ENCODE data around the gene ABCA13.

Gene ABCA13

DNA sequence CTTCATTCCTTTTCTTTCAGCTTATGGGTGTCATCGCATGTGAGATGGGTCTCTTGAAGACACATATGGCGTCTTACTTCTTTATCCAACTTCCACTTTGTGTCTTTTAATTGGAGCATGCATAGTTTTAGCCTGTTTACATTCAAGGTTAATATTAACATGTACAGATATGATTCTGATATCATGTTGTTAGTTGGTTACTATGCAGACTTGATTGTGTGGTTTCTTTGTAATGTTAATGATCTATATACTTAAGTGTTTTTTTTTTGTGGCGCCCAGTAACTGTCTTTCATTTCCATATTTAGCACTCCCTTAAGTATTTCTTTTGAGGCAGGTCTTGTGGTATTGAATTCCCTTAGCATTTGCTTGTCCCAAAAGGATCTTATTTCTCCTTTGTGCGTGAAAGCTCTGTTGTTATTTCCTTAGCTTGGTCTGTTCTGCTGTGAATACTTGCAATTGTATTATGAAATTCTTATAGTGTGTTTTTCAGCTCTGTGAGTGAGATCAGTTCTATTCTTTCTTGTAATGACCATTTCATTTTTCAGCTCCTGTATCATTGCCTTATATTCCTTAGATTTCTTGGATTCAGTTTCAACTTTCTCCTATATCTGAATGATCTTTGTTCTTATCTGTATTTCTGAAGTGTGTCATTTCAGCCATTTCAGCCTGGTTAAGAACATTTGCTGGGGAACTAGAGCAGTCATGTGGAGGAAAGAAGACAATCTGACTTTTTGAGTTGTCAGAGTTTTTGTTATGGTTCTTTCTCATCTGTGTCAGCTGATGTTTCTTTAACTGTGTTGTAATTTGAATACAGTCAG lies 88.4 kb downstream of the ABCA13 start:
- Histone ChIP-seq H3K9ac (ENCODE audit: low read length) (no peak overlapping the region), H3K27ac (ENCODE audit: low read depth, low read length) (no peak overlapping the region), H3K4me1 (ENCODE audit: control insufficient read depth, insufficient read depth, low read length) (no peaks in the 10 kb centered on the region)

DNA sequence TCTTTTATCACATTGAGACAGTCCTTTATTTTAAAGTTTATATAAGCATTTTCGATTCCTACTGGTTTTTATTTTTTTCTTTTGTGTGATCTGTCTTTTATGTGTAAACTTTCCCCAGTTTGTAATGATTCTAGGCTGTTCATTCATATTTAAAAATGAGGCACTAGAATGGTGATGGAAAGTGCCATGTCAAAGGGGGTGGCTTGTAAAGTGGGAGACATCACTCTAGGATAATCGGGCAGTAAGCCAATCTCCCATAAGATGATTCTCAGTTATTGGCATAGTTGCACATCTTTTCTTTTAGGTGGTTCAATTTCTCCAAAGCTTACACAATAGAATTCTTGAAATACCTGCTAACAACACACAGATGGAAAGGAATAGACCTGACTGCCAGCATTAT lies 90.4 kb downstream of the ABCA13 start:
- H3K36me3 ChIP-seq (ENCODE audit: control insufficient read depth, insufficient read depth, low read length), result no peaks in the 10 kb centered on the region
- H3K4me1 ChIP-seq (ENCODE audit: control insufficient read depth, insufficient read depth, low read length), result no peaks in the 10 kb centered on the region
- no peak overlapping the region for H3K27ac ChIP-seq (ENCODE audit: low read depth, low read length)
- H3K4me3 ChIP-seq (ENCODE audit: low read length), result no peak overlapping the region
- no peaks in the 10 kb centered on the region for H3K27me3 ChIP-seq (ENCODE audit: control insufficient read depth, insufficient read depth, low read length)
- H3K9ac ChIP-seq (ENCODE audit: low read length), result no peak overlapping the region

More for the DNA sequence above, 88.4 kb downstream of the ABCA13 start:
- no peaks in the 10 kb centered on the region for H3K36me3 ChIP-seq (ENCODE audit: control insufficient read depth, insufficient read depth, low read length)
- no peaks in the 10 kb centered on the region for H3K27me3 ChIP-seq (ENCODE audit: control insufficient read depth, insufficient read depth, low read length)
- H3K4me3 ChIP-seq (ENCODE audit: low read length), result no peak overlapping the region

DNA sequence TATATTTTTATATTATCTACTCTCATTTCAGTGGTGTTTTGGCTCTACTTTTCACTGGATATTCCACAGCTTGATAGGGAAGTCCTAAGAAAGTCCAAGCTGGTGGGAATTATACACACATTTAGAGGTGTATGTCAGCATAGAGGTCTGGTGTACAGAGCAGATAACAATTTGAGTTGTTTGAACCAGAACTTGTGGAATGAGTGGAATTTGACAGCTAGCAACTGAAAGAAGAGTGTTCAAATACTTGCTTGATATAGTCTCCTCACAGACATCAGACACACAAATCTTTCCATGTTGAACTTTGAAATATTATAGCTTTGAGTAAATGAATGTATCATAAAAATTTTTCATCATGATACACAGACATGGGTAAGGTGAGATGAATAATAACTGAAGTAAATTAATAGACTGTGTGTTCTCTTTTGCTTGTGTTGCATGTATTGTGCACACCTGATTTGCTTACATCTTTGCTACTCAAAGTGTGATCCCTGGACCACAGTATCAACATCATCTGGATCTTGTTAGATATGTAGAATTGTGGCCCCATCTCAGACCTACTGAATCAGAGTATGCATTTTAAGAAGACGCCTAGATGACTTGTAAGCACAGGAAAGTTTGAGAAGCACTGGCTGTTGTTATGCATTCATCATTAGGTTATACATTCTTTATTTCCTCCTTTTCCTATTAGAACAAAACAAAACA lies 91.5 kb downstream of the ABCA13 start:
- H3K36me3 ChIP-seq (ENCODE audit: control insufficient read depth, insufficient read depth, low read length), result no peaks in the 10 kb centered on the region
- no peak overlapping the region for H3K4me3 ChIP-seq (ENCODE audit: low read length)
- H3K9ac ChIP-seq (ENCODE audit: low read length), result no peak overlapping the region
- H3K27me3 ChIP-seq (ENCODE audit: control insufficient read depth, insufficient read depth, low read length), result no peaks in the 10 kb centered on the region
- H3K4me1 ChIP-seq (ENCODE audit: control insufficient read depth, insufficient read depth, low read length), result no peaks in the 10 kb centered on the region
- no peak overlapping the region for H3K27ac ChIP-seq (ENCODE audit: low read depth, low read length)

DNA sequence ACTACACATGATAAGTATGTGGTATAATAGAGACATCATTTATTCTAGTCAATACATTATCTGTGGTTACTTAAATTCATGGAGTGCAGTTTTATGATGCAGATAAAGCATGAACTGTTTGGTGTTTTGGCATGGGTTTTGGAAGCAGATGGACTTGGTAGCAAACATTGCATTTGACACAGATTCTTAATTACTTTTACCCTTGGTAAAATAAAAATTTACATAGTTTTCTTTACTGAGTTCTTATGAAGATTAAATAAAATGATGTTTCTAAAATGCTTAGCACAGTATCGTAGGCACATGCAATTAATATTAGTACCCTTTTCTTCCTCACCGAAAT lies 92.0 kb downstream of the ABCA13 start:
- Histone ChIP-seq H3K27me3 (ENCODE audit: control insufficient read depth, insufficient read depth, low read length) (no peaks in the 10 kb centered on the region), H3K4me3 (ENCODE audit: low read length) (no peak overlapping the region), H3K27ac (ENCODE audit: low read depth, low read length) (no peak overlapping the region), H3K9ac (ENCODE audit: low read length) (no peak overlapping the region), H3K36me3 (ENCODE audit: control insufficient read depth, insufficient read depth, low read length) (no peaks in the 10 kb centered on the region), H3K4me1 (ENCODE audit: control insufficient read depth, insufficient read depth, low read length) (no peaks in the 10 kb centered on the region)

DNA sequence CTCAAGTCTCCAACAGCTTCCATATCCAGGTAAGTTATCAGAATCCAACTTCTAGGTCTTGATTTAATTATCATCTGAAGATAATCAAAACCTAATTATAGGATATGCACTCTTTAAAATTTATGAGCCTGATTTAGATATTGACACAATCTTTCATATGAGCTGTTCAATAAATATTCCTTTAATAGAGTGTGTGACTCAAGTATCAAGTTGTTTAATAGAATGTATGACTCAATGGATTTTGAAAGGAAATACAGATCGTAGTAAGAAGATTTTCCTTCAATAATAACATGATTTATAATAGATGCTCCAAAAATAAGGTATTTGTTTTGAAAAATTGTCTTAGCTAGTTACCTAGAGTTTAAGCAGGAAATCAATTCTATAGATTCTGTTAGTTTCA lies 97.8 kb downstream of the ABCA13 start:
- Histone ChIP-seq H3K9ac (ENCODE audit: low read length) (no peak overlapping the region), H3K27ac (ENCODE audit: low read depth, low read length) (no peak overlapping the region), H3K27me3 (ENCODE audit: control insufficient read depth, insufficient read depth, low read length) (no peaks in the 10 kb centered on the region), H3K36me3 (ENCODE audit: control insufficient read depth, insufficient read depth, low read length) (no peaks in the 10 kb centered on the region), H3K4me3 (ENCODE audit: low read length) (no peak overlapping the region), H3K4me1 (ENCODE audit: control insufficient read depth, insufficient read depth, low read length) (no peaks in the 10 kb centered on the region)

DNA sequence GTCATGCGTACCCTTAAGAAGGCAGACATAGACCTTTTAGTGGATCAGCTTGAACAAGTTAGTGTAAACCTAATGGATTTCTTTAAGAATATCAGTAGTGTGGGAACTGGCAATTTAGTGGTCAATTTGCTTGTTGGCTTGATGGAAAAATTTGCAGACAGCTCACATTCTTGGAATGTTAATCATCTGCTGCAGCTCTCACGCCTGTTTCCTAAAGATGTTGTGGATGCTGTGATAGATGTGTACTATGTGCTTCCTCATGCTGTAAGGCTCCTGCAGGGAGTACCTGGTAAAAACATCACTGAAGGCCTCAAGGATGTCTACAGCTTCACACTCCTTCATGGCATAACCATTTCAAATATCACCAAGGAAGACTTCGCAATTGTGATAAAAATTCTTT lies 103.4 kb downstream of the ABCA13 start:
- Histone ChIP-seq H3K36me3 (ENCODE audit: control insufficient read depth, insufficient read depth, low read length) (no peaks in the 10 kb centered on the region), H3K27me3 (ENCODE audit: control insufficient read depth, insufficient read depth, low read length) (no peaks in the 10 kb centered on the region), H3K4me1 (ENCODE audit: control insufficient read depth, insufficient read depth, low read length) (no peaks in the 10 kb centered on the region), H3K27ac (ENCODE audit: low read depth, low read length) (no peak overlapping the region), H3K4me3 (ENCODE audit: low read length) (no peak overlapping the region), H3K9ac (ENCODE audit: low read length) (no peak overlapping the region)

DNA sequence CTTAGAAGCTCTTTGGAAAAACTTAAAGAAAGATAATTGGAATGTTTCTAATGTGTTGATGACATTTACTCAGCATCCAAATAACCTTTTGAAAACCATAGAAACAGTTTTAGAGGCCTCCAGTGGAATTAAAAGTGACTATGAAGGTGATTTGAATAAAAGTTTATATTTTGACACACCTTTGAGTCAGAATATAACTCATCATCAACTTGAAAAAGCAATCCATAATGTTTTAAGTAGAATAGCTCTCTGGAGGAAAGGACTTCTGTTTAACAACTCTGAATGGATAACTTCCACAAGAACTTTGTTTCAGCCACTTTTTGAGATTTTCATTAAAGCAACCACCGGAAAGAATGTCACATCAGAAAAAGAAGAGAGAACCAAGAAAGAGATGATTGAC lies 108.2 kb downstream of the ABCA13 start:
- H3K4me3 ChIP-seq (ENCODE audit: low read length), result no peak overlapping the region

DNA sequence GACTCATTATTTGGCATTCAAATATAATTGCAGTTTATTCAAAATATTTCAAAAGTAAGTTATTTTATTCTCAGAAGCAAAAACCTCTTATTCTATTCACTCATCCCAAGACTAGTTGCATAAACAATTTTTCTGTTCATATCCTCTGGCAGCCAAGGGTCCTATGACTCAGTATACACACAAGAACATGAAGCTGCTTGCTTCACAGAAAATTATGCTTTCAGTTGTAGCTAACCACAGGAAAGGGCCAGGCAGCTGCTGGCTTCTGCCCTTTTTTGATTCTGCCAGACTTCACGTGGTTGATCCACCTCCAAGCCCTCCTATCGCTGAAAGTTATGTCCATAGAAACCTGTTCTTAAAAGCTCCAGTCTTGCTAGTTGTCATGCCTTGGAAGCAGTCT lies 108.8 kb downstream of the ABCA13 start:
- H3K36me3 ChIP-seq (ENCODE audit: control insufficient read depth, insufficient read depth, low read length), result no peaks in the 10 kb centered on the region

More for the DNA sequence above, 108.2 kb downstream of the ABCA13 start:
- Histone ChIP-seq H3K27ac (ENCODE audit: low read depth, low read length) (no peak overlapping the region), H3K27me3 (ENCODE audit: control insufficient read depth, insufficient read depth, low read length) (no peaks in the 10 kb centered on the region), H3K4me1 (ENCODE audit: control insufficient read depth, insufficient read depth, low read length) (no peaks in the 10 kb centered on the region), H3K9ac (ENCODE audit: low read length) (no peak overlapping the region), H3K36me3 (ENCODE audit: control insufficient read depth, insufficient read depth, low read length) (no peaks in the 10 kb centered on the region)

DNA sequence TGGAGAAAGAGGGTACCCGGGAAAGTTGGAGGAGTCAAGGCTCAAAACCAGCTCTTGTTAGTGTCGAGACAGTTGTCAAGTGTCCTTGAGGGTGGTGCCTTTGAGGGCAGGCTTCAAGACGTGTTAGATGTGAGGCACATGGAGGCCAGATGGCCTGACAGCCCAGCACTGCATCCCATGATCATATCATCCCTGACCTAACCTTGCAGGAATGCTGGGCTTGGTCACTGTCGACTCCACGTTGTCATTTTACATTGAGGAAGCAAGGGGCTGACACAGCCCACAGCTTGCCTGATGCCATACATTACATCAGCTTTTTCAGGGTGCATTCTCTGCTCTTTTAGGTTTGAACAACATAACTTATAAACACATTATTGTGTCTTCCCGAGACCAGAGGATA lies 114.1 kb downstream of the ABCA13 start:
- Histone ChIP-seq H3K27me3 (ENCODE audit: control insufficient read depth, insufficient read depth, low read length) (no peaks in the 10 kb centered on the region), H3K4me3 (ENCODE audit: low read length) (no peak overlapping the region), H3K36me3 (ENCODE audit: control insufficient read depth, insufficient read depth, low read length) (no peaks in the 10 kb centered on the region), H3K27ac (ENCODE audit: low read depth, low read length) (no peak overlapping the region), H3K4me1 (ENCODE audit: control insufficient read depth, insufficient read depth, low read length) (no peaks in the 10 kb centered on the region), H3K9ac (ENCODE audit: low read length) (no peak overlapping the region)

More for the DNA sequence above, 108.8 kb downstream of the ABCA13 start:
- Histone ChIP-seq H3K27me3 (ENCODE audit: control insufficient read depth, insufficient read depth, low read length) (no peaks in the 10 kb centered on the region), H3K27ac (ENCODE audit: low read depth, low read length) (no peak overlapping the region), H3K4me1 (ENCODE audit: control insufficient read depth, insufficient read depth, low read length) (no peaks in the 10 kb centered on the region), H3K9ac (ENCODE audit: low read length) (no peak overlapping the region), H3K4me3 (ENCODE audit: low read length) (no peak overlapping the region)

DNA sequence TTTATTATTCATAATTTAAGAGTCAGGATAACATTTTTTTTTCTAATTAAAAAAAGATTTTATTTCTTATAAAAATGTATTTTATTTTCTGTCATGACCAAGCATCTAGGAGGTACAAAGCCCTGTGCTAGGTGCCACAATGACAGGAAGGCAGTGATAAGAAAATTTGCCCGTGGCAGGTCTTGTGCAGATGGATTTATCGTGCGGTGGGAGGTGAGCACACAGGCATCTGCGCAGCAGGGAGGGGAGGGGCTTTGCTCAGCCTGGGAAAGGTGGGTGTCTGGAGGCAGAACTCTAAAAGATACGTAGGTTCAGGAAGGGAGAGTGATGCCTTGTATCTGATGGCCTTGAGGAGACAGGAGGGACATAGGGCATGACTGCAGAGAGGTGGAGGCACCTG lies 115.6 kb downstream of the ABCA13 start:
- Histone ChIP-seq H3K4me3 (ENCODE audit: low read length) (no peak overlapping the region), H3K9ac (ENCODE audit: low read length) (no peak overlapping the region), H3K36me3 (ENCODE audit: control insufficient read depth, insufficient read depth, low read length) (no peaks in the 10 kb centered on the region), H3K27me3 (ENCODE audit: control insufficient read depth, insufficient read depth, low read length) (peaks cover 5% of the 10 kb centered on the region), H3K27ac (ENCODE audit: low read depth, low read length) (no peak overlapping the region), H3K4me1 (ENCODE audit: control insufficient read depth, insufficient read depth, low read length) (no peaks in the 10 kb centered on the region)

DNA sequence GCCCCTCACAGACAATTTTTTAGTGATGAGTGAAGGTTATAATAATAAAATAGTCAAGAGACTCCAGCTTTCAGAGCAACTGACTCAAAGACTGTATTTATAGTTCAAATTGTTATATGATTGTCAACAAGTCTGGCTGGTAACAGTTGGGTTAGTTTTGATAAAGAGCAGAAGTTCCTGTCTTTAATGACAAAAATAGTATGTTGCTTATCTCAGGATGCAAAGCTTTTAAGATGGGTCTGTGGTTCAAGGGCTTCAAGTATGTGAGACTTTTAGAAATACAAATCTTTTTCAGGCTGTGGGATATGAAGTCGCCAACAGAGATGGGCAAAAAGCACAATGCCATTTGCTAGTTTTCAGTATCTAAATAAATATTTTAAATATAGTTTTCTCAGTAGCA lies 118.4 kb downstream of the ABCA13 start:
- Histone ChIP-seq H3K27me3 (ENCODE audit: control insufficient read depth, insufficient read depth, low read length) (peaks cover 5% of the 10 kb centered on the region), H3K36me3 (ENCODE audit: control insufficient read depth, insufficient read depth, low read length) (no peaks in the 10 kb centered on the region), H3K9ac (ENCODE audit: low read length) (no peak overlapping the region), H3K27ac (ENCODE audit: low read depth, low read length) (no peak overlapping the region), H3K4me3 (ENCODE audit: low read length) (no peak overlapping the region), H3K4me1 (ENCODE audit: control insufficient read depth, insufficient read depth, low read length) (no peaks in the 10 kb centered on the region)

DNA sequence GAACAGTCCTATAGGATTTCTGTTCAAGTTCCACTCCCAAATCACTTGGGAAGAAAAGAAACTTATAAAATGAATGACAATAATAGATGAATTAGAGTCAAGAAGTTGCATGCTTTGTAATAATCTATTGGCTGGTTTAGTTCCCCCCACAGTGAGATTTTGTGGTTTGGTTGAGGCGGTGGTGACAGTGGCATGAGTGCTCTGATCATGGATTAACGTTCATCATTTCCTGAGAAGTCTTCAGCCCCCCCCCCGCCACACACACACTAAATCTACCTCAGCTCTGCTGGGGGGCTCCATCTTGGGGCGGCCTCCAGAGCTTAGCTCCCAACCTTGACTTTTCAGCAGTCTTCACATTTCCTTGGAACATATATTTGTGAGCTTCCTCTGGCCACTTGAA lies 121.7 kb downstream of the ABCA13 start:
- Histone ChIP-seq H3K36me3 (ENCODE audit: control insufficient read depth, insufficient read depth, low read length) (no peaks in the 10 kb centered on the region), H3K9ac (ENCODE audit: low read length) (no peak overlapping the region), H3K27me3 (ENCODE audit: control insufficient read depth, insufficient read depth, low read length) (peaks cover 5% of the 10 kb centered on the region), H3K4me3 (ENCODE audit: low read length) (no peak overlapping the region), H3K4me1 (ENCODE audit: control insufficient read depth, insufficient read depth, low read length) (no peaks in the 10 kb centered on the region), H3K27ac (ENCODE audit: low read depth, low read length) (no peak overlapping the region)

All from rectal smooth muscle tissue (tissue), 1 donor.